ENCODE results near the gene FYCO1. TPM values are rescaled to one million over a fixed set of nuclear protein-coding genes. Genes with fewer than 3 reads are reported as not detected.

The FYCO1 gene
- polyA plus RNA-seq, 2 of the 4 experiments (the other 2 are of a cell fraction), result 3.7 to 4.4 TPM

- DNase-seq (ENCODE audit: low read depth in 1 of 2, low spot score in 1 of 2) (no peak), ATAC-seq (no peak), FAIRE-seq (no peak)
- H3K4me3 ChIP-seq, result no peak overlapping the region
- no peaks in the 10 kb centered on the region for H3K4me1 ChIP-seq
- POLR2A ChIA-PET, result no interaction called here
- no peaks in the 10 kb centered on the region for H3K9me3 ChIP-seq
- no peak overlapping the region for H3K4me2 ChIP-seq
- CTCF ChIA-PET, result interaction anchor here (0.7 kb wide), 1 partner anchor 12 kb away, joined by 3 read pairs; no protein-coding TSS in a partner anchor
- WGBS (ENCODE audit: missing lambda C conversion rate), result 38% methylated on average over 7 of the region's 7 CpGs
- H3K27ac ChIP-seq, result no peak overlapping the region
- no peak for TF ChIP-seq KDM5A (IDR thresholded peaks at IDR 0.05)
- no peak for TF ChIP-seq POLR2A (IDR thresholded peaks at IDR 0.05; ENCODE audit: low read length)
- TF ChIP-seq CHD2 (IDR thresholded peaks at IDR 0.05; ENCODE audit: low read length, partially characterized antibody), result no peak
- TF ChIP-seq NFE2L2 (conservative IDR thresholded peaks at IDR 0.05; ENCODE audit: low read length), result no peak
- no peak for TF ChIP-seq ESRRA (IDR thresholded peaks at IDR 0.05; ENCODE audit: borderline replicate concordance, low read length)
- TF ChIP-seq, protein P1, sequence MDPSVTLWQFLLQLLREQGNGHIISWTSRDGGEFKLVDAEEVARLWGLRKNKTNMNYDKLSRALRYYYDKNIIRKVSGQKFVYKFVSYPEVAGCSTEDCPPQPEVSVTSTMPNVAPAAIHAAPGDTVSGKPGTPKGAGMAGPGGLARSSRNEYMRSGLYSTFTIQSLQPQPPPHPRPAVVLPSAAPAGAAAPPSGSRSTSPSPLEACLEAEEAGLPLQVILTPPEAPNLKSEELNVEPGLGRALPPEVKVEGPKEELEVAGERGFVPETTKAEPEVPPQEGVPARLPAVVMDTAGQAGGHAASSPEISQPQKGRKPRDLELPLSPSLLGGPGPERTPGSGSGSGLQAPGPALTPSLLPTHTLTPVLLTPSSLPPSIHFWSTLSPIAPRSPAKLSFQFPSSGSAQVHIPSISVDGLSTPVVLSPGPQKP (IDR thresholded peaks at IDR 0.05; ENCODE audit: low read depth, low read length), result no peak
- no peak for TF ChIP-seq CHD4 (IDR thresholded peaks at IDR 0.05; ENCODE audit: borderline replicate concordance)
- TF ChIP-seq EHF (CRISPR knock-in tag; IDR thresholded peaks at IDR 0.05), result no peak
- no peak for TF ChIP-seq FOXS1 (CRISPR knock-in tag; IDR thresholded peaks at IDR 0.05)
- TF ChIP-seq BCL3 (IDR thresholded peaks at IDR 0.05), result no peak
- no peak for TF ChIP-seq TFCP2L1 (CRISPR knock-in tag; IDR thresholded peaks at IDR 0.05)
- no peak for TF ChIP-seq JUNB (IDR thresholded peaks at IDR 0.05)
Observed at GRCh38 chr3:45887759-45888511, 107.7 kb downstream of the FYCO1 start.

DNA sequence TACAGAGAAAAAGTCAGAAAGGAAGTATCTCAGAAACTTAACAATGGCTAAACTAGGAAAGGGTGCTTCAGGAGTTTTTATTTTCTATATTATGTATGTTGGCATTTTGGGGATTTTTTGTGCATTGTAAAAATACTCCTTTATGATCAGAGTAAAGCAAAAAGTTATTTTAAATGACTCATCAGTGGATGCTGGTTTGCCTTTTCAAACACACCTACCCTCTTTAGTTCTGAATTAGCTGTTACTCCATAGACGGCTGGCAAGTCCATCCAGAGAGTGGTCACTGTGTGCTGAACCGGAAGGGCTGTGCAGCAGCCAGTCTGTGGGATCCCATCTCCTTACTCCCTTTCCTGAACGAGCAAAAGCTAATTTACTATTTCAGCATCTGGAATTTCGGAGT lies 108.3 kb downstream of the FYCO1 start:
- POLR2A ChIA-PET, result no interaction called here
- H3K27ac ChIP-seq, result no peak overlapping the region
- H3K4me2 ChIP-seq, result no peak overlapping the region
- no peak overlapping the region for H3K4me3 ChIP-seq
- CTCF ChIA-PET, result interaction anchor here (0.7 kb wide), 1 partner anchor 11 kb away, joined by 3 read pairs; no protein-coding TSS in a partner anchor
- ATAC-seq (no peak), FAIRE-seq (no peak), DNase-seq (ENCODE audit: low read depth in 1 of 2, low spot score in 1 of 2) (no peak)
- WGBS (ENCODE audit: missing lambda C conversion rate), result 64% methylated on average over 4 of the region's 4 CpGs
- no peak for TF ChIP-seq EHMT2 (IDR thresholded peaks at IDR 0.05; ENCODE audit: low read depth)
- TF ChIP-seq CHD4 (IDR thresholded peaks at IDR 0.05; ENCODE audit: borderline replicate concordance), result no peak
- no peak for TF ChIP-seq NR3C1 (IDR thresholded peaks at IDR 0.05)
- no peak for TF ChIP-seq RCOR1 (IDR thresholded peaks at IDR 0.05; ENCODE audit: low read depth, low read length)
- no peak for TF ChIP-seq SREBF2 (IDR thresholded peaks at IDR 0.05)
- no peak for TF ChIP-seq ZNF302 (CRISPR knock-in tag; IDR thresholded peaks at IDR 0.05)
- no peak for TF ChIP-seq HOXA7 (CRISPR knock-in tag; IDR thresholded peaks at IDR 0.05)
- no peak for TF ChIP-seq GATA3 (IDR thresholded peaks at IDR 0.05; ENCODE audit: borderline replicate concordance)
- no peak for TF ChIP-seq CBX2 (IDR thresholded peaks at IDR 0.05; ENCODE audit: borderline replicate concordance, low read depth)
- no peak for TF ChIP-seq POLR2AphosphoS2 (conservative IDR thresholded peaks at IDR 0.05; ENCODE audit: low read length)
- H3K9me3 ChIP-seq, result no peaks in the 10 kb centered on the region
- H3K4me1 ChIP-seq, result no peaks in the 10 kb centered on the region

DNA sequence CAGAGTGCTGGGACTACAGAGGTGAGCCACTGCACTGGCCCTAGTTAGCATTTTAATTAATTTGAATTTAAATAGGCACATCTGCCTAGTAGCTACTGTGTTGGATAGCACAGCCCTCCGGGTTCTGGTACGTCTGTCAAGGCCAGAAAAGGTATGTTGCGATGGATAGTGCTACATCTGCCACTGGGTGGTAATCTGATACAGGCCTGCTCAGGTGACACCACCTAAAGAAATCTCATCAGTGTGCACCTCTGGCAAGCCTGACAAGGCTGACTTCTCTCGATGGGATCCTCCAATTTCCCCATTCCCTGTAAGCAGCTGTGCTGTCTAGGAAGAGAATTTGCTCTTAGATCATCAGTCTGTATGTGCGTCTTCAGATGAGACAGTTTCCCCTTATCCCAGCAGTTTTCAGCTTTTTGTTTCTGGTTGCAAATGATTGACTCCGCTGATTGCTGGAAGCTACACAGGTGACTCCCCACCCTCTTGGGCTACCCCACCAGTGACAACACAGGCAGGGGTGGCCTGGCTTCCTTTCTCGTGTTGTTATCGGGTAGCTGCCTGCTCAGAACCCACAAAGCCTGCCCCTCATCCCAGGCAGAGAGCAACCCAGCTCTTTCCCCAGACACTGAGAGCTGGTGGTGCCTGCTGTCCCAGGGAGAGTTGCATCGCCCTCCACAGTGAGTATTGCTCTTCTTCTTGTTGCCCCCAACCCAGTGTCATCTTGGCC lies 109.5 kb downstream of the FYCO1 start, which contains the start of gene CCR9:
TSS of gene CCR9 (plus strand) at position 565 of the 727 bp plus-strand sequence. CDS start 8,391 bp downstream, outside the sequence.
- 65% methylated on average over 9 of the region's 9 CpGs for WGBS (ENCODE audit: missing lambda C conversion rate)
- POLR2A ChIA-PET, result no interaction called here
- DNase-seq (ENCODE audit: low read depth in 1 of 2, low spot score in 1 of 2), result no peak

More for the DNA sequence above, 109.5 kb downstream of the FYCO1 start, which contains the start of gene CCR9:
- ATAC-seq (no peak), FAIRE-seq (no peak)
- CTCF ChIA-PET, result interaction anchor here (0.6 to 1.3 kb wide), 2 partner anchors 43 to 630 kb away, joined by 3 to 5 read pairs; no protein-coding TSS in a partner anchor
- TF ChIP-seq FOSL2 (IDR thresholded peaks at IDR 0.05), result no peak
- no peak for TF ChIP-seq FOSL2 (CRISPR knock-in tag; IDR thresholded peaks at IDR 0.05)
- no peak for TF ChIP-seq EP300 (IDR thresholded peaks at IDR 0.05)
- TF ChIP-seq POLR2A (IDR thresholded peaks at IDR 0.05; ENCODE audit: low read length), result 0 out of 2 replicates have a peak, but pooled peaks have one; percentile 8
- Histone ChIP-seq H3K4me3 (no peak within 1 kb of the TSS), H3K4me1 (no peaks in the 10 kb centered on the region), H3K4me2 (no peak within 1 kb of the TSS), H3K9me3 (no peaks in the 10 kb centered on the region), H3K27ac (no peak within 1 kb of the TSS)

Data from A549 (cell line).